NCI-H748 (cell line): ENCODE data around the gene ELP5.
A peak's percentile ranks its signal among the peaks of the same experiment; 100 is the strongest.

Experiments used
- DNase-seq: peaks from one replicate; lab custom pipeline; 2025; ENCODE audit not compliant: unreplicated experiment; lab: John Stamatoyannopoulos, UW

ELP5 gene

DNA sequence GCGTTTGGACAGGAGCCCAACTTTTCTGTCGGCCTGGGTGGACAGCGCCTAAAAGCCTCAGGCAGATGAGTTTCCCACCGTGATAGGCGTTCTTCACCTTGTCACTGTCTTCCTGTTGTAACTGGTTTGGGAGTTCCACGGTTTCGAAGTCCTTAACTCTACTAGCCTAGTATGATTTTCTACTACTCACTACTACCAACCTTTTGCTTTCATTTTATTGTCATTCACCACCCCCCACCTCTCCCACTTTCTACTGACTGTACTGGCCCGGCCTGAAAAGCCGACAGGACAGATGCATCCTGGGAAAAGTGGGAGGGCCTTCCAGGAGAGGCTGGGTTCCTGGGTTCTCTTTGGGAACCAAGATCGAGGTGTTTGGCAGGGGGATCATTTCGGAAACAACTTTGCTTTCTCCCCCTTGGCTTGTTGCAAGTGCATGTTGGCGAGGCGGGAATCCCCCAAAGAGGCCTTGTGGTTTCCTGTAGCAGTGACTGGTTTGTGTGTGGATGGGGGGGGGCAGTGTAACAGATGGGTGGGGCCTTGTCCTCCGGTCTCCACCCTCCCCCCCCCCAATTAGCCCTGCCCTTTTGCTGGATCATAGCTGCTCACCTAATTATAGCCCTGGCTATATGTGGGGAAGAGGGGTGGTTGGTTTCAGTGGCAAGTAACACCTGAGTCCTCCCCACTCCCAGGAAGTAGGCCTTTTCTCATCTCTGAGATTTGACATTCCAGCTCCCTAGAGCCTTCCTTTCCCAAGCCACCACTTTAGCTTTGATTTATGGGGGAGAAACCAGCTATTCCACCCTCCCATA, 56.8 kb downstream of the ELP5 start:
- DNase-seq = peak; percentile 84
